ENCODE measurements around the gene DENND2D. TPM values are rescaled to one million over a fixed set of nuclear protein-coding genes. Genes with fewer than 3 reads are reported as not detected.

DENND2D gene
- total RNA-seq, 1 donor from 2014 or later = 0.18 TPM

DNA sequence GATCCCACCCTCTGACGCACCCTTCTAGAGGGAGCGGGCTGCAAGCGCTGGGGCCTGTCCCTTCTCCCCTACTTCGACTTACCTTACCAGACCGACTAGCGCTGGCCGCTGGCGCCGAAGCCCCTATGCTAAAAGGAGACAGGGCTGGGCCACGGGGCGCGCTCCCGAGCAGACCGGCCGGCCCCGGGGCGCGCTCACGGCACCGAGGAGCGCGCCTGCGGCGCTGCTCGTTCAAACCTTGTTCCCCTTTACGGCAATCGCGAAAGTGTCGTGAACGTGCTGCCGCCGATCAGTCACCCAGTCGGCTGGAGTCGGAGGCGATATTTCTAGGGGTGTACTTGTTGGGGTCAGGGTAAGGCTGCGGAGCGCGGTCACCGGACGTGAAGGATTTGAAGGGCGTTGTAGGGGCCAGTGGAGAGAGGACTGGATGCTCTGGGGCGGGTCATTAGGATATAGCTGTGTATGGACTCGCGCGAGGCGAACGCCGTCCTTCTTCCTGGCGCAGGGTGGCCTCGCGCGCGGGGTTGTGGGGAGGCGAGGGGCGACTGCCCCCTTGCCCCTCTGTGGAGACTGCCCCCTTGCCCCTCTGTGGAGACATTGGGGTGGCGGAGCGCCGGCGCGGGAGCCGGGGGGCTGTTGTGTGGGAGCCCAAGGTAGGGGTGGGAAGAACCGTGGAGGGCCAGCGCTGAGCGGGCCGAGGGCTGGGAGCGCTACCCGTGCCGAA lies 60.3 kb downstream of the DENND2D start, which contains the start of the genes CEPT1 and DRAM2:
Gene CEPT1 (plus strand): TSS at position 268 of the 724 bp plus-strand sequence. CDS start 7,492 bp downstream, outside the sequence.
Gene DRAM2 (minus strand): TSS at position 138 of the 724 bp plus-strand sequence. CDS start 8,539 bp downstream, outside the sequence.
- H3K4me3 Mint-ChIP-seq (ENCODE audit: unreplicated experiment) = peak within 1 kb of the TSS; percentile 100
- H2AFZ ChIP-seq (ENCODE audit: low read depth, low read length) = peak within 1 kb of the TSS; percentile 98
- H3K36me3 Mint-ChIP-seq (ENCODE audit: low read depth, unreplicated experiment) = peaks cover 5% of the 10 kb centered on the region
- peaks cover 13% of the 10 kb centered on the region for H3K4me1 ChIP-seq (ENCODE audit: insufficient read depth, low read length)
- peaks cover 16% of the 10 kb centered on the region for H3K4me1 Mint-ChIP-seq (ENCODE audit: low read depth, unreplicated experiment)
- no peaks in the 10 kb centered on the region for H3K27me3 ChIP-seq (ENCODE audit: insufficient read depth, low read length)
- H3K27ac ChIP-seq (ENCODE audit: low read depth, low read length) = peak within 1 kb of the TSS; percentile 75
- no peaks in the 10 kb centered on the region for H3K9me3 Mint-ChIP-seq (ENCODE audit: unreplicated experiment)
- H4K20me1 ChIP-seq (ENCODE audit: insufficient read depth, low read length) = peaks cover 25% of the 10 kb centered on the region
- peak within 1 kb of the TSS; percentile 87 for H3K4me2 ChIP-seq (ENCODE audit: low read length)
- no peak for FAIRE-seq
- peak within 1 kb of the TSS; percentile 97 for H3K27ac Mint-ChIP-seq (ENCODE audit: unreplicated experiment)
- H3K36me3 ChIP-seq (ENCODE audit: insufficient read depth, low read length) = no peaks in the 10 kb centered on the region
- H3K79me2 ChIP-seq (ENCODE audit: insufficient read depth, low read length) = peaks cover 64% of the 10 kb centered on the region
- H3K9ac ChIP-seq (ENCODE audit: low read length) = peak within 1 kb of the TSS; percentile 90
- H3K9me3 ChIP-seq (ENCODE audit: insufficient read depth, low read depth, low read length) = no peaks in the 10 kb centered on the region
- DNase-seq (ENCODE audit: low read depth) = peak; percentile 96
- no peaks in the 10 kb centered on the region for H3K27me3 Mint-ChIP-seq (ENCODE audit: low read depth, unreplicated experiment)
- TF ChIP-seq CTCF (IDR thresholded peaks at IDR 0.05; ENCODE audit: insufficient read depth, low read depth, low read length) = no peak
- no peak for TF ChIP-seq EZH2 (IDR thresholded peaks at IDR 0.05; ENCODE audit: insufficient read depth, low read length)
- peak within 1 kb of the TSS; percentile 98 for H3K4me3 ChIP-seq (ENCODE audit: insufficient read depth, low read depth, low read length)

GRCh38 chr1:111139324-111139955 lies 61.0 kb downstream of the DENND2D start:
- peak overlapping the region; percentile 87 for H3K4me2 ChIP-seq (ENCODE audit: low read length)
- DNase-seq (ENCODE audit: low read depth) (peak; percentile 58), FAIRE-seq (no peak)
- peak overlapping the region; percentile 90 for H3K9ac ChIP-seq (ENCODE audit: low read length)
- H3K4me1 ChIP-seq (ENCODE audit: insufficient read depth, low read length) = peaks cover 13% of the 10 kb centered on the region
- H3K36me3 Mint-ChIP-seq (ENCODE audit: low read depth, unreplicated experiment) = peaks cover 5% of the 10 kb centered on the region
- H3K27ac ChIP-seq (ENCODE audit: low read depth, low read length) = peak overlapping the region; percentile 75
- H3K36me3 ChIP-seq (ENCODE audit: insufficient read depth, low read length) = no peaks in the 10 kb centered on the region
- no peaks in the 10 kb centered on the region for H3K9me3 ChIP-seq (ENCODE audit: insufficient read depth, low read depth, low read length)
- H3K27me3 ChIP-seq (ENCODE audit: insufficient read depth, low read length) = no peaks in the 10 kb centered on the region
- H3K27ac Mint-ChIP-seq (ENCODE audit: unreplicated experiment) = peak overlapping the region; percentile 85
- H3K79me2 ChIP-seq (ENCODE audit: insufficient read depth, low read length) = peaks cover 58% of the 10 kb centered on the region
- peaks cover 23% of the 10 kb centered on the region for H4K20me1 ChIP-seq (ENCODE audit: insufficient read depth, low read length)
- peak overlapping the region; percentile 100 for H3K4me3 Mint-ChIP-seq (ENCODE audit: unreplicated experiment)
- no peak for TF ChIP-seq CTCF (IDR thresholded peaks at IDR 0.05; ENCODE audit: insufficient read depth, low read depth, low read length)
- H3K9me3 Mint-ChIP-seq (ENCODE audit: unreplicated experiment) = no peaks in the 10 kb centered on the region
- H2AFZ ChIP-seq (ENCODE audit: low read depth, low read length) = peak overlapping the region; percentile 98
- H3K4me3 ChIP-seq (ENCODE audit: insufficient read depth, low read depth, low read length) = peak overlapping the region; percentile 98
- H3K27me3 Mint-ChIP-seq (ENCODE audit: low read depth, unreplicated experiment) = no peaks in the 10 kb centered on the region
- H3K4me1 Mint-ChIP-seq (ENCODE audit: low read depth, unreplicated experiment) = peaks cover 16% of the 10 kb centered on the region

Other genes starting within 250 kb of the DENND2D start
- 17.1 and 19.4 TPM in 2 replicates for gene LRIF1, start 236.7 kb downstream of the DENND2D start, total RNA-seq
- 33.9 and 38.7 TPM in 2 replicates for gene DRAM2, start 60.6 kb downstream of the DENND2D start, total RNA-seq
- gene CEPT1, start 60.4 kb downstream of the DENND2D start, total RNA-seq = 24.9 and 26.9 TPM in 2 replicates
- 0.65 TPM in 1 of 2 replicates, not detected in the other for gene CHI3L2, start 27.1 kb upstream of the DENND2D start, total RNA-seq
- gene CHIA, start 90.2 kb upstream of the DENND2D start, total RNA-seq = not detected in 2 replicates
- 1.2 and 2.3 TPM in 2 replicates for gene OVGP1, start 227.1 kb upstream of the DENND2D start, total RNA-seq
- gene WDR77, start 248.6 kb upstream of the DENND2D start, total RNA-seq = 39.3 and 49.1 TPM in 2 replicates
- gene ATP5PB, start 248.8 kb upstream of the DENND2D start, total RNA-seq = 196 and 214 TPM in 2 replicates

Measured in astrocyte (in vitro differentiated cells and primary cell).